NCI-H510A (cell line): Measurements from ENCODE around the gene SESTD1.
"Not testable (repeated sequence)": the region's sequence is repeated elsewhere in the genome, so short reads cannot be mapped to it uniquely, and the experiment has no call there.

Experiments
- DNase-seq: peaks from one replicate; lab custom pipeline; 2025; lab: John Stamatoyannopoulos, UW

SESTD1 gene

DNA sequence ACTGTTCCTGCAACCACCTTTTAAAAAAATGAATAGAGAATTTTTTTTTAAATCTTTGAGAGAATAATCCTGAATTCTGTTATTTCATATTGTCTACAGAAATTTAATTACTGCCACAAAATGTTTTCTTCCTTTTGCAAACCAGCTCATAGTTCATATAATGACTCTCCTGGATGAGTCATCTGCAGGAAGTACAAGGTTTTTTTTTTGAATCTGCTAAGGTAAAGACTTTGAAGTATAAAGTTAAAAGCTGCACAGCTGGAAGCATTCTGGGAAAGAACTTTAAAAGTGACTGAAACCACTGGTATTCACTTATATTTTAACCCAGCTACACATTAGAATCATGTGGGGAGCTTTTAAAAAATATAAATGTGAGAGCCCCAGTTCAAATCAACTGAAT, 25.4 kb downstream of the SESTD1 start:
- DNase-seq, result no peak

DNA sequence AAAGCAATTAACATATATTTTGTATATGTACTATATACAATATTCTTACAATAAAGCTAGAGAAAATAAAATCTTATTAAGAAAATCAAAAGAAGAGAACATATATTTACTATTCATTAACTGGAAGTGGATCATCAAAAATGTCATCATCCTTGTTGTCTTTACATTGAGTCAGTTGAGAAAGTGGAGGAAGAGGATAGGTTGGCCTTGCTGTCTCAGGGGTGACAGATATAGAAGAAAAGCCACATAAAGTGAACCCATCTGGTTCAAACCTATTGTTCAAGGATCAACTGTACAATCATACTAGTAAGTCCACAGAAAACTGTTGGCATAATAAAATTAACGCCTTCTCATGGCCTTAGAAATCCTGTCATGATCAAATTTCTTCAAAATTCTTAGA, 26.6 kb downstream of the SESTD1 start:
- no peak for DNase-seq

DNA sequence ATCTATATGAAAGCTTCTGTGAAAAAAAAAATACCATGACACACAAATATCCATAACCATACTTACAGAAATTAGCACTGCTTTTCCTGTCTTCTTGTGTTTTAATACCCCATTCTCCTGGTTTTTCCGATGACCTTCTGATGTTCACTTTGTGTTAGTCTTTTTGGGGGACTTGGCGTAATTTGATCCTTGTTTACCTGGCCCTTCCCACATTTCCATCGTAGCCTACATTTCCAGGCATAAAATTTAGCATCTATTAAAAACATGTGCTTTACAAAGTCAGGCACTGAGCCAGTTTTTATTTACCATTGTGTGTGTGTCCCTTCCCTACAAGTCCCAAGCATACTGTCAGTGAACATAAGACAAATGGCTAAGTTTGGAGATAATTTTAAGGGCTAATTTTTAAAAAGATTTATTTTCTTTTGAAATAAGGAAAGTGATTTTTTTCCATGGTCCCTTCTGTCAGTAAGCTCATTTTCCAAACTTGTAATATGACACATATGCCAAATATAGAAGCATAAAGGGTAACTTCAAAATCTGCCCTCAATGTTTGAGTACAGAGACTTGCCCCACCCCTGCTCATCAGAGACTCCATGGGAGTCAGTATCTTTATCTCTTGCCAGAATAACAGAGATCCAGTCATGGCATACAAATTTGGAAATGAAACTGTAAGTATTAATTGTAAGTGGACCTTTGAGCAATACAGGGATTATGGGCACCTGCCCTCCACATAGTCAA, 27.3 kb downstream of the SESTD1 start:
- no peak for DNase-seq

DNA sequence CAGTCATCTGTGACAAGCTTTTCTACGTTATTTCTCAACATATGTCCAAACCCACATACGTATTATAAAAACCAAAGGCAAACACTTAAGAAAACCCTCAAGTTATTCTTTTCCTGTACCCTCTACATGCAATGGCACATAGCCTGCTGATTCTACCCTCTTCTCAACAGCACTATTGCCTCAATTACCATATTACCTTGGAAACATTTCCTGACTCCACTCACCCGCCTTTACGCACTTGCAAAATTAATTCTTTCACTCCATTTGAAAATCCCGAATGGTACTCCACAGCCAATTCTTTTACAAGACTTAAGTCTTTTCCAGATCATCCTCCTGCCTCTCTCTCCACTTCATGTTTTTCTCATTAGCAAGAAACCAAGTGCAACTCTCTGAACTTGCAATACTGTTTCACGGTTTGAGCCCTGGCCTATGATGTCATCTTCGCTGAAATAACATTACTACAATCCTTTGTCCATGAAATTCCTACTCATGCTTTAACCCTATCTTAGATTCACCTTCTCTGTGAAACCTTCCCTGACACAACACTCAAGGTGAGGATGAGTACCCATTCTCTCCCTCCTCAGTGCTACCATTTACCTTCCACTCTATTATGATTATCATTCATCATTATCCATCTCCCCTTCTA, 29.0 kb downstream of the SESTD1 start:
- DNase-seq, result peak; percentile 24

DNA sequence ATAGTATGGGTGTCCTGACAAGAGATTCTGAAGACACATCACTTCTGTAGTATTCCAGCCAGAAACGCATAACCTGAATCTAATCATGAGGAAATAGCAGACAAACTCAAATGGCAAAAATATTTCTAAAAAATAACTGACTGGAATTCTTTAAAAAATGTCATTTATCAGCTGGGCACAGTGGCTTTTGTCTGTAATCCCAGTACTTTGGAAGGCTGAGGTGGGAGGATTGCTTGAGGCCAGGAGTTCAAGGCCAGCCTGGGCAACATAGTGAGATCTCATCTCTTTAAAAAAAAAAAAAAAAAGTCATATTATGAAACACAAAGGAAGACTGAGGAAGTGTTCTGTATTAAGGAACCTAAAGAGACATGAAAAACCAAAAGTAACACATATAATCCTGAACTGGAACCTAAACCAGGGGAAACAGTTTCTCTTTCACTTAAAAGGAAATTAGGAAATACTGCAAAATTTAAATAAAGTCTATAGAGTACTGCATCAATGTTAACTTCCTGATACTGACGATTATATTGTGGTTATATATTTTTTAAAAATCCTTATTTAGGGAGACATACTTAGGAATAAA, 29.9 kb downstream of the SESTD1 start:
- no peak for DNase-seq

DNA sequence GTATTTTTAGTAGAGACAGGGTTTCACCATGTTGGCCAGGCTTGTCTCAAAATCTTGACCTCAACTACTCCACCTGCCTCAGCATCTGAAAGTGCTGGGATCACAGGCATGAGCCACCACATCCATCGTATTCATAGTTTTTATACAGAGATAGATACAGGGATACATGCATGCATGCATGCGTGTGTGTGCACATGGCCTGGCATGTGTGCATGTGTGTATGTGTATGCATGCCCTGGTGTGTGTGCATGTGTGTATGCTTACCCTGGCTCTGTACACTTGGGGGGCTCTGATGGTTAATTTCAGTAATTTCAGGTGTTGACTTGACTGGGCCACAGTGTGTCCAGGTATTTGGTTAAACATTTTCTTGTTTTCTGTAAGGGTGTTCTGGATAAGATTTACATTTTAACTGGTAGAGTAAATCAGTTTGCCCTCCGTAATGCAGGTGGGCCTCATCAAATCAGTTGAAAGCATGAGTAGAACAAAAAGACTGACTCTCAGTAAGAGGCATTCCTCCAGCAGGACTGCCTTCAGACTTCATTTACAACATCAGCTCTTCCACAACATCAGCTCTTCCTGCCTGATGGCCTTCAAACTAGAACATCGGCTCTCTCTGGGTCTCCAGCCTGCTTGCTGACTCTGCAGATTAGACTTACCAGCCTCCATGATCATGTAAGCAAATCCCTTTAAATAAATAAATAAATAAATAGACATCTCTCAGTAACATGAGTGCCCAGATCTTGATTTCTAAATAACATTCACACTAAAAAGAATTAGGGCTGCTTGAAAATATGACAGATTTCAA, 30.8 kb downstream of the SESTD1 start:
- no peak for DNase-seq

DNA sequence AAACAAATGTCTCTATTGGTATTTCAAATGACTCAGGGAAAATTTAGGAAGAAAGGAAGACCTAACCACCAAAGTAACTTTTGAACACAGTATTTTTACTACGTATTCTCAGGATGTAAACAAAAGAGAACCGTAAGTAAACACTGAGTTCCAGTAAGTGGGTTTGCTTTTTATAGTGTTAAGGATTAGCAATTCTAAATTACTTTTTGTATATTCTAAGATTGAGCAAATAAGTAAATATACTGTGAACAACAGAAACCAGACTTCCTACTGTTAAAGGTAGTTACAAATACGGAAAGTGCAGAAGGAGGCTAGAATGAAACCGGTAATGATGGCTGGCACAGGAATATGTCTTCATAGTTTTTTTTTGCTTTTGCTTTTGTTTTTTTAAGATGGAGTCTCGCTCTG, 31.5 kb downstream of the SESTD1 start:
- DNase-seq, result no peak

DNA sequence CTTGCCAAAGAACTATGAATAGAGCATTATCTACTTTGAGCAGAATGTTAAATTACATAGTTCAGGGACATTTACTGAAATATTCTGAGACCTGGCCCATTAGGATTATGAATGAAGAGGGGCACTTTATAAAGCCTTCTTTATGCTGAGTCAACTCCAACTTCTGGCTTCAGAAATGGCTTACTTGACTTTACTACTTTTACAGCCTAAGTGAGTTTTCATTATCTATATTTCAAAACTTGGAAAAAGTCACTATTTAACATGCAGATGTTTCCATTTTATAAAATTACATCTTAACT, 37.7 kb downstream of the SESTD1 start:
- DNase-seq, result no peak

DNA sequence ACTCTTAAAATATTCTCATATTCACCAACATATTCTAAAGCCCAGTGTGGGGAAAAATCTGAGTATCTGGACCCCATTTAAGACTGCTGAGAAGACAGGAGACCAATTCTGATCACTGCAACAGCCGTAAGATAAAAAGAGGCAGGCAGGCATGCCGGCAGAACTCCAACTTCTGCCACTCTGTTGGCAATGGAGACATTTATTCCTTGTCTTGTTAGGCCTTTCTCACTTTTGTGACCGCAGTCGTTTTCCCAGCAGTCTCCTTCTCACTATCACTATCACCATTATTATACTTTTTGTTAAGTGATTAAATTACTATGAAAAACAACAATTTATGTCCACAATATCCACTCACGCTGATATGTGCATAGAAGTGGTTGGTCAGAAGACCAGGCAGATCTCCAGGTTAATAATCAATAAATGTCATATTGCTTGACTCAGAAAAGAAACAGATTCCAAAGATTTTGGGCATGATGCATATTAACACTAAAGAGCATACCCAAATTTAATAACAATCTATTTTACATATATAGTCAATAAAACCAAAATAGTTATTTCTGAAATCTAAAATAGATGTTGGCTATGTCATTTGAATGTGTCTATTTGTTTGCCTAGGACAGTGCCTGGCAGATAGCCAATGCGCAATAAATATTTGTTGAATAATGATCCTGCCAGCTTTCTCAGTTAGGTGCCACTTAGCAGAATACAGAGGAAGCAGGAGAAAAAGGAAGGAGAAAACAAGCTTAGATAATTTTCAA, 38.2 kb downstream of the SESTD1 start:
- DNase-seq, result peak; percentile 55

DNA sequence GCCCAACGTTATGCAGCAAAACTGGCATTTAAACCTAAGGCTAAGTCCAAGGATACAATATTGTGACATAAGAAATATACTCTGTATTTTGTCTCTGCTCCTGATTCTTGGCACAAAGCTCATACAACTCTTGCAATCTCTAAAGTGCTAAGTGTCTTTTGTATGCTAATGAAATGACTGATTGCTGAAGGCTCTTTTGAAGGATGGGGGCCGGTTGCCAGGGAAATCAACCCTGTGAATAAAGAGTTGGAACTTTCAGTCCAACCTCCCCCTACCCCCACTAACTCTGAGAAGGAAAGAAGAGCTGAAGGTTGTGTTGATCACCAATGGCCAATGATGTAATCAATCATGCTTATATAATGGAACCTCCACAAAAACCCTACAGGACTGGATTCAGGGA, 40.3 kb downstream of the SESTD1 start:
- no peak for DNase-seq

DNA sequence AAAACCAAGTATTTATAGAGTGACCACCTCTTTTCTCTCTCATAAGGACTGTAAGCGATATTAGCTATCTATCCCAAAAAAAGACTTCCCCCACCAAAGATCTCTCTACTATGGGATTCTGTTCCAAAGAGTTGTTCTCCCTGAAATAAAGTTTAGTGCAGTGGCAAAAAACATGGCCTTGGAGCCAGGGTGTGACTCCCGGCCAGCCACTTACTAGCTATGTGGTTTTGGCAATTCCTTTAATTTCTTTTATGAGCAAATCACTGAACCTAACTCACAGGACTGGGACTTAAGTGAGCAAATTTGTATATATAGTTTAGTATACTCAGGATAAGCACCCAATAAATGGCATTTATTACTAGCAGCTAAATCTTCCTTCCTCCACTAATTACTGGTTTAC, 42.6 kb downstream of the SESTD1 start:
- no peak for DNase-seq

DNA sequence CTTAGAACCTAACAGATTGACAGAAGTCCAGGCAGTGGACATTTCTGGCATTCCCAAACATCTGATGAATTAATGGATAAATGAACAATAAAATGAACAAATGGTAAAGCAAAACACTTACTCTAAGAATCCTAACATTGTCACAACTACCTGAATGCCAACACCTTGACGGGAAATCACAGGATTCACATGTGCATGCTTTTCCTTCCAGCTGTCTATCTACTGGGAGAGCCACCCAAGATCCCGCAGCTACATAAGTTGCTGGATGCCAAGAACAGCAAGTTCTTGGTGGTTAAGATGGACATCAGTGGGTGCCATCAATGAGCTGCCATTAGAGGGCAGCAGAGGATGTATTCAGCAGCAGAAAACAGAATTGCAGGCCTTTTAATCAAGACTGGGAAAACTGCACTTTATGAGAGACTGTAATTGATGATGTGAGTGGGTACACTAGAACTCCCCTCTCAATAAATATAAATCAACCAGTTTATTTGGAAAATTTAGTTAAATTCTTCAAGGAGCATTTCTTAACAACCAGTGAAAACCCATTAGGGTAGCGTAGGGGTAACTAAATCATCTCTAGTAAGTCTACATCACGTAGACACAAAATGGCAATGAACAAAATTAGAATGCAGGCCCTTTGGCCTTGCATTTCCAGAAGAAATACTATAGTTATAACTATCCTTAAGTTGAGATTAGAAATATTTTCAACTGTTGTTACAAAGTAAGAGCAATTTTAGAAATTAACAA, 45.6 kb downstream of the SESTD1 start:
- DNase-seq, result peak; percentile 50

DNA sequence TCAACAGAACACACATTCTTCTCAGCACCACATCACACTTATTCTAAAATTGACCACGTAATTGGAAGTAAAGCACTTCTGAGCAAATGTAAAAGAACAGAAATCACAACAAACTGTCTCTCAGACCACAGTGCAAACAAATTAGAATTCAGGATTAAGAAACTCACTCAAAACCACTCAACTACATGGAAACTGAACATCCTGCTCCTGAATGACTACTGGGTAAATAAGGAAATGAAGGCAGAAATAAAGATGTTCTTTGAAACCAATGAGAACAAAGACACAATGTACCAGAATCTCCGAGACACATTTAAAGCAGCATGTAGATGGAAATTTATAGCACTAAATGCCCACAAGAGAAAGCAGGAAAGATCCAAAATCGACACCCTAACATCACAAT, 50.0 kb downstream of the SESTD1 start:
- DNase-seq, result not testable (repeated sequence)

DNA sequence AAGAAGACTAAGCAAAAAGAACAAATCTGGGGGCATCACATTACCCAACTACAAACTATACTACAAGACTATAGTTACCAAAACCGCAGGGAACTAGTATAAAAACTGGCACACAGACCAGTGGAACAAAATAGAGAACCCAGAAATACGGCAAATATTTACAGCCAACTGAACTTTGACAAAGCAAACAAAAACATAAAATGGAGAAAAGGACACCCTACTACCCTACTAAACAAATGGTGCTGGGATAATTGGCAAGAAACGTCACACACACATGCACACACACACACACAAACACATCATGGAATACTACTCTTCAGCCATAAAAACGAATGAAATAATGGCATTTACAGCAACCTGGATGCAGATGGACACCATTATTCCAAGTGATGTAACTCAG, 53.3 kb downstream of the SESTD1 start:
- DNase-seq, result no peak

DNA sequence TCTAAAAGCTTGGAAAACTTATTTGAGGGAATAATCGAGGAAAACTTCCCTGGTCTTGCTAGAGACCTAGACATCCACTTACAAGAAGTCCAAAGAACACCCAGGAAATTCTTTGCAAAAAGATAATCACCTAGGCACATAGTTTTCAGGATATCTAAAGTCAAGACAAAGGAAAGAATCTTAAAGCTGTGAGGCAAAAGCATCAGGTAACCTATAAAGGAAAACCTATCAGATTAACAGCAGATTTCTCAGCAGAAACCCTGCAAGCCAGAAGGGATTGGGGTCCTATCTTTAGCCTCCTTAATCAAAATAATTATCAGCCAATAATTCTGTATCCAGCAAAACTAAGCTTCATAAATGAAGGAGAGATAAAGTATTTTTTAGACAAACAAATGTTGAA, 56.4 kb downstream of the SESTD1 start:
- not testable (repeated sequence) for DNase-seq

DNA sequence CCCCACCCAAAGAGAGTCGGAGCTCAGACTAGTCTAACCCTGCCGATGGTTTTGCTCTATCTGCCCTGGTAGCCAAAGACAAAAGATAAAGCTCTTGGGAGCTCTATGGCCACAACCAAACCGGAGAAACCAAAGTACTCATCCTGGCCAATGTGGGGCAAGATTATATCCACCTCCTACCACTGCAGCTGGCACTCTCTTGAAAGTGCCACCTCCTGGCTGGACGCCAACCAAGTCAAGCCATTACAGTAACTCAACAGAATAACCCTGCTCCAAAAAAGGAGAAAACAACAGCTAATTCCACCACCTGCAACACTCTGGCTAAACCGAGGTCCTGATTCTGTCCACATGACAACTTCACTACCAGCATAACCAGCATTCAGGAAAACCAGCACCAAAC, 57.6 kb downstream of the SESTD1 start:
- no peak for DNase-seq

DNA sequence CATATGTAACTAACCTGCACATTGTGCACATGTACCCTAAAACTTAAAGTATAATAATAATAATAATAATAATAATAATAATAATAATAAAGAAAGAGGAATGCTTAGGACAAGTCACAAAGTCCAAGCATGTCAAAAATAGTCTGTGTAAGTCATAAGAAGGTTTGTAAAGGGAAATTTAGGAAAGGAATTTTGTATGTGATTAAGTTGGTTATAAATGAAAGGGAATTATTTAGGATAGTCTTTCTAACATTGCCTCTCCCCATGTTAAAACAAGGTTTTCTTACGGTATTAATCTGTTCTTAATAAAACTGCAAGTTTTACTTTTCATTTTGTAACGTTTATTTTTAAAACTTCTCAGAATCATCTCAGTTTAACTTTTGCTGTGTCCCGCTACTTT, 62.8 kb downstream of the SESTD1 start:
- peak; percentile 21 for DNase-seq

DNA sequence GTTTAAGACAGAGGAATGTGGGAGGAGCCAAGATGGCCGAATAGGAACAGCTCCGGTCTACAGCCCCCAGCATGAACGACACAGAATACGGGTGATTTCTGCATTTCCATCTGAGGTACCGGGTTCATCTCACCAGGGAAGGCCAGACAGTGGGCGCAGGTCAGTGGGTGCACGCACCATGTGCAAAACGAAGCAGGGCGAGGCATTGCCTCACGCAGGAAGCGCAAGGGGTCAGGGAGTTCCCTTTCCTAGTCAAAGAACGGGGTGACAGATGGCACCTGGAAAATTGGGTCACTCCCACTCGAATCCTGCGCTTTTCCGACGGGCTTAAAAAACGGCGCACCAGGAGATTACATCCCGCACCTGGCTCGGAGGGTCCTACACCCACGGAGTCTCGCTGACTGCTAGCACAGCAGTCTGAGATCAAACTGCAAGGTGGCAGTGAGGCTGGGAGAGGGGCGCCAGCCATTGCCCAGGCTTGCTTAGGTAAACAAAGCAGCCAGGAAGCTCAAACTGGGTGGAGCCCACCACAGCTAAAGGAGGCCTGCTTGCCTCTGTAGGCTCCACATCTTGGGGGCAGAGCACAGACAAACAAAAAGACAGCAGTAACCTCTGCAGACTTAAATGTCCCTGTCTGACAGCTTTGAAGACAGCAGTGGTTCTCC, 68.6 kb downstream of the SESTD1 start:
- not testable (repeated sequence) for DNase-seq

DNA sequence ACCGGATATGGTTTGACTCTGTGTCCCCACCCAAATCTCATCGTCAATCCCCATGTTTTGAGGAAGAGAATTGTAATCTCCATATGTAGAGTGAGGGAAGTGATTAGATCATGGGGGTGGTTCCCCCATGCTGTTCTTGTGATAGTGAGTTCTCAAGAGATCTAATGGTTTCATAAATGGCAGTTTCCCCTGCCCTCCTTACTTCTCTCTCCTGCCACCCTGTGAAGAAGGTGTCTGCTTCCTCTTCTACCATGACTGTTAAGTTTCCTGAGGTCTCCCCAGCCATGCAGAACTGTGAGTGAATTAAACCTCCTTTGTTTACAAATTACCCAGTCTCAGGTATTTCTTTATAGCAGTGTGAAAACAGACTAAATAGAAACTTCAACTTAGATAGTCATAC, 69.5 kb downstream of the SESTD1 start:
- DNase-seq, result no peak

DNA sequence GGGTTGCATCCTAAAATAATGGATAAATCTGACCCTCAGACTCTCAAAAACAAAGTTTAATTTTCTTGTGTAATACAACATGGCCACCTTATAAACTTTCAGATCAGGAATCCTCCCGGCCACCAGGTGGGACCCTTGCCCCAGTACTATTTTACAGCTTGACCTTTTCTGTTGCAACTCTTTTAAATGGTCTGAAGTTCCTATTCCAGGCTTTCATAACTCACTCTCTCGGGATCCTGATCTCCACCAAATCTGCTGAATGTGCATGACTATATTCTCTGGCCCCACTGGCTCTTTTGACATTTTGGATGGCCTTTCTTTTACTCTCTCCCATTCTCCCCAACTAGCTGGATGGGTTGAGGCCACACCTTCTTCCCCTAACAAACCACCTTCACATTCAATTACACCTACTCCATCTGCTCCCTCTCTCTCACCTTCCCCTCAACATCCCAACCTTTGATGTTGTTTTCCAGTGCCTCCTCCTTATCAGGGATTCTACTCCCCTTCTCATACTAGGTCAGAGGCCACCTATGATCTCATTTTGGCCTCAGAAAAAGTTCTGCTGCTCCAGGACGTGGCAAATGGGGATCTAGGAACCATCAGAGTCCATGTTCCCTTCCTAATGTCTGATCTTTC, 70.8 kb downstream of the SESTD1 start:
- DNase-seq, result no peak
